Ishikawa (cell line): ENCODE data around the gene NPLOC4.

Source experiments
- EGR1 ChIP-seq: IDR thresholded peaks from 2 replicates; pipeline ENCODE4 v1.6.1; 2012
- TAF1 ChIP-seq: IDR thresholded peaks from 2 replicates; pipeline ENCODE4 v1.6.1; 2012; ENCODE audit warnings: low read depth, mild to moderate bottlenecking
- ZBTB7A ChIP-seq: IDR thresholded peaks from 2 replicates; pipeline ENCODE4 v1.6.1; 2012; ENCODE audit warnings: low read depth
- TF ChIP-seq, protein P1 (sequence below): IDR thresholded peaks from 2 replicates; pipeline ENCODE4 v1.6.1; 2012; ENCODE audit warnings: low read depth, mild to moderate bottlenecking
- TF ChIP-seq, protein P2 (sequence below): IDR thresholded peaks from 2 replicates; pipeline ENCODE4 v1.6.1; 2012
- TF ChIP-seq, protein P3 (sequence below): IDR thresholded peaks from 2 replicates; pipeline ENCODE4 v1.6.1; 2012

DNA sequence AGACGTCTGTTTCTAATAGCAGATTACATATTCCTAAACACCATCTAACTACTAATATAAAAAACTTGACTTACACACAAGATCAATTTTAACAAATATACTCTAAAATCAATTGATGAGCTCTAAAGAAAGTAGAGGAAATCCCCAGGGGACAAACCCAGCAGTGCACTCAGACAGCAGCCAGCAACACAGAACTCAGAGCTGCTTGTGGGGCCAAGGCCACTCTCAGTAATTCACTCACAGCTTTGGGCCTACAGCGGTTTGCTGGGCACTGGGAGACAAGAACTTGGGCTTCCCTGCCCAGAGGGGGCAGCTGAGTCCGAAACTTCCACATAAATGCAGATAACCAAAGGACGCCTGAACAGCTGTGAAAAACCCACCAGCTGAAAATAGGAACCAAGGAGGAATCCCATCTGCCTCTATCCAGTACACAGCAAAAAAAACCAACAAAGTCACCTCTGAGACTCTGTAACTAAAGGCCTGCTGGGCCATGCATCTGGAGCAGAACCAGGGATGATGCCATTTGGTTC is 21.4 kb downstream of the NPLOC4 start:
- TF ChIP-seq, protein P1, sequence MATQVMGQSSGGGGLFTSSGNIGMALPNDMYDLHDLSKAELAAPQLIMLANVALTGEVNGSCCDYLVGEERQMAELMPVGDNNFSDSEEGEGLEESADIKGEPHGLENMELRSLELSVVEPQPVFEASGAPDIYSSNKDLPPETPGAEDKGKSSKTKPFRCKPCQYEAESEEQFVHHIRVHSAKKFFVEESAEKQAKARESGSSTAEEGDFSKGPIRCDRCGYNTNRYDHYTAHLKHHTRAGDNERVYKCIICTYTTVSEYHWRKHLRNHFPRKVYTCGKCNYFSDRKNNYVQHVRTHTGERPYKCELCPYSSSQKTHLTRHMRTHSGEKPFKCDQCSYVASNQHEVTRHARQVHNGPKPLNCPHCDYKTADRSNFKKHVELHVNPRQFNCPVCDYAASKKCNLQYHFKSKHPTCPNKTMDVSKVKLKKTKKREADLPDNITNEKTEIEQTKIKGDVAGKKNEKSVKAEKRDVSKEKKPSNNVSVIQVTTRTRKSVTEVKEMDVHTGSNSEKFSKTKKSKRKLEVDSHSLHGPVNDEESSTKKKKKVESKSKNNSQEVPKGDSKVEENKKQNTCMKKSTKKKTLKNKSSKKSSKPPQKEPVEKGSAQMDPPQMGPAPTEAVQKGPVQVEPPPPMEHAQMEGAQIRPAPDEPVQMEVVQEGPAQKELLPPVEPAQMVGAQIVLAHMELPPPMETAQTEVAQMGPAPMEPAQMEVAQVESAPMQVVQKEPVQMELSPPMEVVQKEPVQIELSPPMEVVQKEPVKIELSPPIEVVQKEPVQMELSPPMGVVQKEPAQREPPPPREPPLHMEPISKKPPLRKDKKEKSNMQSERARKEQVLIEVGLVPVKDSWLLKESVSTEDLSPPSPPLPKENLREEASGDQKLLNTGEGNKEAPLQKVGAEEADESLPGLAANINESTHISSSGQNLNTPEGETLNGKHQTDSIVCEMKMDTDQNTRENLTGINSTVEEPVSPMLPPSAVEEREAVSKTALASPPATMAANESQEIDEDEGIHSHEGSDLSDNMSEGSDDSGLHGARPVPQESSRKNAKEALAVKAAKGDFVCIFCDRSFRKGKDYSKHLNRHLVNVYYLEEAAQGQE, result no peak
- no peak for TF ChIP-seq TAF1
- TF ChIP-seq, protein P2, sequence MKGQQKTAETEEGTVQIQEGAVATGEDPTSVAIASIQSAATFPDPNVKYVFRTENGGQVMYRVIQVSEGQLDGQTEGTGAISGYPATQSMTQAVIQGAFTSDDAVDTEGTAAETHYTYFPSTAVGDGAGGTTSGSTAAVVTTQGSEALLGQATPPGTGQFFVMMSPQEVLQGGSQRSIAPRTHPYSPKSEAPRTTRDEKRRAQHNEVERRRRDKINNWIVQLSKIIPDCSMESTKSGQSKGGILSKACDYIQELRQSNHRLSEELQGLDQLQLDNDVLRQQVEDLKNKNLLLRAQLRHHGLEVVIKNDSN, result no peak
- TF ChIP-seq ZBTB7A, result no peak
- TF ChIP-seq, protein P3, sequence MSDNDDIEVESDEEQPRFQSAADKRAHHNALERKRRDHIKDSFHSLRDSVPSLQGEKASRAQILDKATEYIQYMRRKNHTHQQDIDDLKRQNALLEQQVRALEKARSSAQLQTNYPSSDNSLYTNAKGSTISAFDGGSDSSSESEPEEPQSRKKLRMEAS, result no peak
- no peak for TF ChIP-seq EGR1
